Lower leg skin (tissue), 3 donors: ENCODE measurements around the gene CRYBA4.

Source experiments
- POLR2A ChIP-seq, 2 donors: fragments of 450-650 bp; IDR thresholded peaks; one replicate each; pipeline ENCODE4 v1.6.1; 2016 to 2017; ENCODE audit warnings: antibody characterized with exemption in 2 of 2, mild to moderate bottlenecking in 1 of 2, moderate library complexity in 1 of 2
- TF ChIP-seq, protein P1 (sequence below), 3 donors: fragments of 450-650 bp; IDR thresholded peaks; one replicate each; pipeline ENCODE4 v1.5.1; 2016; ENCODE audit warnings: antibody characterized with exemption in 3 of 3, mild to moderate bottlenecking in 3 of 3, moderate library complexity in 2 of 3

DNA sequence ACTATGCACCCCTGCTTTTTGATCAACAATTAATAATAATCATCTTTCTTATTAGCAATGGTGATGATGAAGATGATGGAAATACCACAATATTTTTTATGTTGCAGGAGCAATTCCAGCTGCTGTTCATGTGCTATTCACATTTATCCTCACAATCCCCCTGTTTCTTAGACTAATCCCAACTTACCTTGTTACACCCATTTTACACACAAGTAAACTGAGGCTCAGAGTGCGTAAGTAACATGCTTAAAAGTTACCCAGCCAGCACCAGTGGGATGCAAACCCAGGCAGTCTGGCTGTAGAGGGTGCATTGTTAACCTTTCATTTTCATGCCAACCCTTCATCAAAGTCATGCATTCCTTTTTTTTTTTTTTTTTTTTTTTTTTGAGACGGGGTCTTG lies 1.6 kb upstream of the CRYBA4 start:
- no peak for TF ChIP-seq POLR2A (IDR thresholded peaks at IDR 0.05)
- TF ChIP-seq, protein P1, sequence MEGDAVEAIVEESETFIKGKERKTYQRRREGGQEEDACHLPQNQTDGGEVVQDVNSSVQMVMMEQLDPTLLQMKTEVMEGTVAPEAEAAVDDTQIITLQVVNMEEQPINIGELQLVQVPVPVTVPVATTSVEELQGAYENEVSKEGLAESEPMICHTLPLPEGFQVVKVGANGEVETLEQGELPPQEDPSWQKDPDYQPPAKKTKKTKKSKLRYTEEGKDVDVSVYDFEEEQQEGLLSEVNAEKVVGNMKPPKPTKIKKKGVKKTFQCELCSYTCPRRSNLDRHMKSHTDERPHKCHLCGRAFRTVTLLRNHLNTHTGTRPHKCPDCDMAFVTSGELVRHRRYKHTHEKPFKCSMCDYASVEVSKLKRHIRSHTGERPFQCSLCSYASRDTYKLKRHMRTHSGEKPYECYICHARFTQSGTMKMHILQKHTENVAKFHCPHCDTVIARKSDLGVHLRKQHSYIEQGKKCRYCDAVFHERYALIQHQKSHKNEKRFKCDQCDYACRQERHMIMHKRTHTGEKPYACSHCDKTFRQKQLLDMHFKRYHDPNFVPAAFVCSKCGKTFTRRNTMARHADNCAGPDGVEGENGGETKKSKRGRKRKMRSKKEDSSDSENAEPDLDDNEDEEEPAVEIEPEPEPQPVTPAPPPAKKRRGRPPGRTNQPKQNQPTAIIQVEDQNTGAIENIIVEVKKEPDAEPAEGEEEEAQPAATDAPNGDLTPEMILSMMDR (IDR thresholded peaks at IDR 0.05) = no peak
